Embryonic facial prominence (tissue), 1 donor: Measurements from ENCODE around the gene RNF212.

ENCODE experiments used
- DNase-seq: peaks from one replicate; pipeline ENCODE4 v3.0.0-alpha.2; 2016; ENCODE audit errors: extremely low spot score

Gene RNF212

GRCh38 chr4:1036095-1036494 is 77.3 kb downstream of the RNF212 start:
- no peak for DNase-seq

- DNase-seq: no peak
These were observed 77.9 kb downstream of the RNF212 start for GRCh38 chr4:1035510-1035909.

GRCh38 chr4:1033840-1034551 is 79.4 kb downstream of the RNF212 start:
- DNase-seq: no peak

- no peak for DNase-seq
These were observed 80.5 kb downstream of the RNF212 start for GRCh38 chr4:1032861-1033260.

GRCh38 chr4:1031956-1032795 is 81.2 kb downstream of the RNF212 start:
- DNase-seq: no peak

GRCh38 chr4:1031346-1031745 is 82.0 kb downstream of the RNF212 start:
- DNase-seq: no peak

- DNase-seq: no peak
These were observed 82.8 kb downstream of the RNF212 start for GRCh38 chr4:1030559-1030958.

GRCh38 chr4:1030031-1030430 is 83.3 kb downstream of the RNF212 start:
- no peak for DNase-seq

- DNase-seq: no peak
These were observed 83.8 kb downstream of the RNF212 start for GRCh38 chr4:1029529-1029928.

- no peak for DNase-seq
These were observed 84.7 kb downstream of the RNF212 start for GRCh38 chr4:1028574-1029220.

GRCh38 chr4:1027915-1028238 is 85.5 kb downstream of the RNF212 start:
- no peak for DNase-seq

GRCh38 chr4:1027219-1027914 is 86.0 kb downstream of the RNF212 start:
- DNase-seq: no peak

- DNase-seq: no peak
These were observed 87.2 kb downstream of the RNF212 start for GRCh38 chr4:1026115-1026514.

GRCh38 chr4:1024882-1025545 is 88.3 kb downstream of the RNF212 start:
- DNase-seq: no peak

- DNase-seq: no peak
These were observed 89.2 kb downstream of the RNF212 start for GRCh38 chr4:1023895-1024740.

- no peak for DNase-seq
These were observed 90.2 kb downstream of the RNF212 start for GRCh38 chr4:1023075-1023640.

GRCh38 chr4:1022739-1023066 is 90.7 kb downstream of the RNF212 start:
- no peak for DNase-seq

- DNase-seq: no peak
These were observed 91.2 kb downstream of the RNF212 start for GRCh38 chr4:1022051-1022738.
